ENCODE results near the gene PHF19.

The PHF19 gene

DNA sequence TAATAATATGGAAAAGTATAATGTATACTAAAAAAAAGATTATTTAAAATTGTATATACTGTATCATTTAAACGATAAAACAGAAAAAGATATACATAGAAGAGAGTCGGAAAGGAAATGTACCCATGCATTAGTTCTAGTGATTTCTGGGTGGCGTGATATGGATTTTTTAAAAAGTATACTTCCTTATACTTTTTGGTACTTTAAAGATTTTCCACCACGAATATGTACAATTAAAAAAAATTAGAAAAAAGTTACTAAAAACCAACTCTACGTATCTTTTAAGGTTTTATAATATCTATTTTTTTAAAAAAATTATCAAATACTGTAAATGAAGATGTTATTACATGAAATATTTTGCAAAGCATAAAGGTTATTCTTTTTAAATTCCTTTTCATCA lies 12.3 kb downstream of the PHF19 start:
- in situ Hi-C loops (cut with HindIII; ENCODE audit: low sequenced_read_pairs), result no loop called here
- no peak for DNase-seq (ENCODE audit: low read depth)

DNA sequence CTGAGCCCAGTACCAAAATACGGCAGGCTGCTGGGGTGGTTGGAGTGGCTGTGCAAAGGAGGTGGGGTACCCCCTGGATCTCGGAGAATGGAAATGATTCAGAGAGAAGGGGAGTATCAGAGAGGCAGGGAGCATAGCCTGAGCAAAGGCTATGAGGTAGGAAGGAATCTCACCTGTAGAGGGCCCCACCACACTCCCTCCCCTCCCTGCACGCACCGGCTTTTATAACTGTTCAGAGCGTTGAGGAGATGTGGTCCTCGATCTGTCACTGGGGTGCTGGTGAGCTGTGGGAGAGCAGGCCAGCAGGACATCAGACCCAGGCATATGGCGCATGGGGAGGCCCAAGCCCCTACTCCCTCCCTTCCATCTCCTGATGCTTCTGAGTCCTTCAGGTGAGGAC lies 13.2 kb downstream of the PHF19 start:
- H3K4me3 ChIP-seq (ENCODE audit: low read depth, low read length), result no peak overlapping the region
- TF ChIP-seq, protein P1, sequence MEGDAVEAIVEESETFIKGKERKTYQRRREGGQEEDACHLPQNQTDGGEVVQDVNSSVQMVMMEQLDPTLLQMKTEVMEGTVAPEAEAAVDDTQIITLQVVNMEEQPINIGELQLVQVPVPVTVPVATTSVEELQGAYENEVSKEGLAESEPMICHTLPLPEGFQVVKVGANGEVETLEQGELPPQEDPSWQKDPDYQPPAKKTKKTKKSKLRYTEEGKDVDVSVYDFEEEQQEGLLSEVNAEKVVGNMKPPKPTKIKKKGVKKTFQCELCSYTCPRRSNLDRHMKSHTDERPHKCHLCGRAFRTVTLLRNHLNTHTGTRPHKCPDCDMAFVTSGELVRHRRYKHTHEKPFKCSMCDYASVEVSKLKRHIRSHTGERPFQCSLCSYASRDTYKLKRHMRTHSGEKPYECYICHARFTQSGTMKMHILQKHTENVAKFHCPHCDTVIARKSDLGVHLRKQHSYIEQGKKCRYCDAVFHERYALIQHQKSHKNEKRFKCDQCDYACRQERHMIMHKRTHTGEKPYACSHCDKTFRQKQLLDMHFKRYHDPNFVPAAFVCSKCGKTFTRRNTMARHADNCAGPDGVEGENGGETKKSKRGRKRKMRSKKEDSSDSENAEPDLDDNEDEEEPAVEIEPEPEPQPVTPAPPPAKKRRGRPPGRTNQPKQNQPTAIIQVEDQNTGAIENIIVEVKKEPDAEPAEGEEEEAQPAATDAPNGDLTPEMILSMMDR (IDR thresholded peaks at IDR 0.05; ENCODE audit: low read depth, low read length, missing control alignments), result no peak
- DNase-seq (ENCODE audit: low read depth), result no peak
- in situ Hi-C loops (cut with HindIII; ENCODE audit: low sequenced_read_pairs), result no loop called here

More for the DNA sequence above, 12.3 kb downstream of the PHF19 start:
- no peak overlapping the region for H3K4me3 ChIP-seq (ENCODE audit: low read depth, low read length)
- TF ChIP-seq, protein P1 (IDR thresholded peaks at IDR 0.05; ENCODE audit: low read depth, low read length, missing control alignments), result no peak

DNA sequence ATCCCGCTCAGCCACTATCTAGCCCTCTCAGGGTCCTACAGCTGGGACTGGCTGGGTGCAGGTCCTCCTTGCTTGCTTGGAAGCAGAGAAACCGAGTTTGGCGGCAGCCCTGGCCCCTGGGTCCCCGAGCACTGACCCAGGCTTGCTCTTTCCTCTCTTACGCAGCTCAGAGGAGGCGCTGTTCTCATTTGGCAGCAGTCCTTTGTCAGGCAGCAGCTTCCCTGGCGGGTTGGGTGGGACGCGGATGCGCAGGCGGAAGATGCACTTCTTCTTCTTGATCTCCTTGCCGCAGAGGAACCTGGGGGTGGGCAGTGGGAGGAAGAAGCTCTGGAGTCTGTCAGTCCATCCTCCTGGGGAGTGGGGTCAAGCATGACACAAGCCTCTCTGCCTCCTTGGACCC lies 14.5 kb downstream of the PHF19 start:
- H3K4me3 ChIP-seq (ENCODE audit: low read depth, low read length), result no peak overlapping the region
- no peak for DNase-seq (ENCODE audit: low read depth)
- in situ Hi-C loops (cut with HindIII; ENCODE audit: low sequenced_read_pairs), result no loop called here
- TF ChIP-seq, protein P1 (IDR thresholded peaks at IDR 0.05; ENCODE audit: low read depth, low read length, missing control alignments), result no peak

DNA sequence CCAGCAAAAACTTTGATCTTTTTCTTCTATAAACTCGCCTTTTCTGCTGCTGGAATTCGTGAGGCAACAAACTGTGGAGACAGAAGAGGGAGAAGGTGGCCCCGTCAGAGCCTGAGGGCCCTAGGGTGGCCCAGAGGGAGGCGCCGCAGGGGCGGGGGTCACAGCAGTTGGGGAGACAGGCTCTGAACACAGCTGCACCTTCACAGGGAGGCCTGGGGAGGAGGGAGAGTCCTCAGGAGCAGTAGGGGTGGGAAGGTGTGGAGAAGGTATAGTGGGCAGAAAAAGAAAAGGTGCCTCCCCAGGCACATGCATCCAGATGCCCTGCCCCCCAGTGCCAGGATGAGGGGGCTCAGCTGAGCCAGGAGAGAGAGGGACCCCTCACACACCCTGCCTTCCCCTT lies 15.1 kb downstream of the PHF19 start:
- DNase-seq (ENCODE audit: low read depth), result no peak
- TF ChIP-seq, protein P1 (IDR thresholded peaks at IDR 0.05; ENCODE audit: low read depth, low read length, missing control alignments), result no peak
- in situ Hi-C loops (cut with HindIII; ENCODE audit: low sequenced_read_pairs), result no loop called here
- no peak overlapping the region for H3K4me3 ChIP-seq (ENCODE audit: low read depth, low read length)

DNA sequence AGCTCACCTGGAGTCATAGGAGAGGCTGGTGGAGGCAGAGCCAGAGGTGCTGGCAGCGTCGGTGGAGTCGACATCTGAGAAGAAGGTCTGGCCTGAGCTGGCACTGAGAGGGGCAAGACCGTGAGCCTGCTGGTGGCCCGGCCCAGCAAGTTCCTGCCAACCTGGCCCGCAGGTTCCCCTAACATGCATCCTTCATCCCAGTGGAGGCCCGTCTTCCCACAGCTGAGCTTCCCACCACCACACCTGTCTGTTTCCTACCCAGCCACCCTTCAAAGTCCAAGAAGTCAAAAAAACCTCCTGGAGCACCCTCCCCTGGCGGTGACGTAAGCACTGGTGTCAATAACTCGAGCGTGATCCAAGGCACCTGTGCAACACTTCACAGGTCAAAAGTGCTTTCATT lies 16.9 kb downstream of the PHF19 start:
- DNase-seq (ENCODE audit: low read depth), result no peak
- no peak overlapping the region for H3K4me3 ChIP-seq (ENCODE audit: low read depth, low read length)
- TF ChIP-seq, protein P1 (IDR thresholded peaks at IDR 0.05; ENCODE audit: low read depth, low read length, missing control alignments), result no peak
- in situ Hi-C loops (cut with HindIII; ENCODE audit: low sequenced_read_pairs), result no loop called here

DNA sequence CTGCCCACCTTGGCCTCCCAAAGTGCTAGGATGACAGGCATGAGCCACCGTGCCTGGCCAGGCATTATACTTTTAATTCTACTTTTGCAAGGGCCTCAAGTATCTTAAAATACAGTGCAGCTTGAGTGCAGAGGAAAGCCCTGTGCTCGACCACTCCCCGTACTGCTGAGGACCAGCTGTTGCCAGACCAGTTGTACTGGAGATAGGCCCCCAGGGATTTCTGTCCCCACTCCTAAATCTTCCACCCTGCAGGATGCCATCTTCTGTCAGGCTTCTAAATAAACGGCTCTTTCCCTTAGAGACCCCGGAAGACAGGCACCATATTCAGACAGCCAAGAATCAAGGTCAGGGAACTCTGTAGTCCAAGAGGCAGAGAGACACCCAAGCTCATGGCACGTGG lies 17.6 kb downstream of the PHF19 start:
- TF ChIP-seq, protein P1 (IDR thresholded peaks at IDR 0.05; ENCODE audit: low read depth, low read length, missing control alignments), result no peak
- no peak overlapping the region for H3K4me3 ChIP-seq (ENCODE audit: low read depth, low read length)
- no peak for DNase-seq (ENCODE audit: low read depth)
- in situ Hi-C loops (cut with HindIII; ENCODE audit: low sequenced_read_pairs), result no loop called here

DNA sequence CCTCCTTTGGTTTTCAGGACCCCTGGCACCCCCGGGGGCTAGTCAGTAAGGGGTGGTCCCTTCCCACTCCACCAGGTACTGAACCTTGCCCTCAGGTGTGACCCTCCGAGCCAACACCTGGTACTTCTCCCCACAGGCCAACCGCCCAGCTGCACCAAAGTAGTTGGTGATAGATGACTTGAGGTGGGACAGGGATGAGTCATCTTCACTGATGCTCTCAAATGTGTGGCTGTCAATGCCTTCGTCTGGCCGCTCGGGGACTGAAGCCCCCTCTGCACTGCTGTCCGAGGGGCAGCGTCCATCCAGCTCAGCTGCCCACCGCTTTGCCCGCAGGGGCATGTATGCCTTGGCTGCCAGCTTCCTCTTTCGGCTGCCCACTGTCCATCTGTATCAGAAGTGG lies 19.1 kb downstream of the PHF19 start:
- in situ Hi-C loops (cut with HindIII; ENCODE audit: low sequenced_read_pairs), result no loop called here
- no peak overlapping the region for H3K4me3 ChIP-seq (ENCODE audit: low read depth, low read length)
- TF ChIP-seq, protein P1 (IDR thresholded peaks at IDR 0.05; ENCODE audit: low read depth, low read length, missing control alignments), result no peak
- no peak for DNase-seq (ENCODE audit: low read depth)

Data from astrocyte of the cerebellum (primary cell).